NCI-H1417 treated with DMSO at 0.1 percent for 48 hours (cell line): ENCODE results near the gene PCDHA8.
"Not testable (repeated sequence)": the region's sequence is repeated elsewhere in the genome, so short reads cannot be mapped to it uniquely, and the experiment has no call there.

Source experiments
- DNase-seq: peaks from one replicate; lab custom pipeline; 2025; lab: John Stamatoyannopoulos, UW

PCDHA8 gene

GRCh38 chr5:140869555-140869886 is 28.5 kb downstream of the PCDHA8 start:
- no peak for DNase-seq

DNA sequence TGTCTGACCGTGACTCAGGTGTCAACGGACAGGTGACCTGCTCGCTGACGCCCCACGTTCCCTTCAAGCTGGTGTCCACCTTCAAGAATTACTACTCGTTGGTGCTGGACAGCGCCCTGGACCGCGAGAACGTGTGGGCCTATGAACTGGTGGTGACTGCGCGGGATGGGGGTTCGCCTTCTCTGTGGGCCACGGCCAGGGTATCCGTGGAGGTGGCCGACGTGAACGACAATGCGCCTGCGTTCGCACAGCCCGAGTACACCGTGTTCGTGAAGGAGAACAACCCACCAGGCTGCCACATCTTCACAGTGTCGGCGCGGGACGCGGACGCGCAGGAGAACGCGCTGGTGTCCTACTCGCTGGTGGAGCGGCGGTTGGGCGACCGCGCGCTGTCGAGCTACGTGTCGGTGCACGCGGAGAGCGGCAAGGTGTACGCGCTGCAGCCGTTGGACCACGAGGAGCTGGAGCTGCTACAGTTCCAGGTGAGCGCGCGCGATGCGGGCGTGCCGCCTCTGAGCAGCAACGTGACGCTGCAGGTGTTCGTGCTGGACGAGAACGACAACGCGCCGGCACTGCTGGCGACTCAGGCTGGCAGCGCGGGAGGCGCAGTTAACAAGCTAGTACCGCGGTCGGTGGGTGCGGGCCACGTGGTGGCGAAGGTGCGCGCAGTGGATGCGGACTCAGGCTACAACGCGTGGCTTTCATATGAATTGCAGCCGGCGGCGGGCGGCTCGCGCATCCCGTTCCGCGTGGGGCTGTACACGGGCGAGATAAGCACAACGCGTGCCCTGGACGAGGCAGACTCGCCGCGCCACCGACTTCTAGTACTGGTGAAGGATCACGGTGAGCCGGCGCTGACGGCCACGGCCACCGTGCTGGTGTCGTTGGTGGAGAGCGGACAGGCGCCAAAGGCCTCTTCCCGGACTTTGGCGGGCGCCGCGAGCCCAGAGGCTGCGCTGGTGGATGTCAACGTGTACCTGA is 29.5 kb downstream of the PCDHA8 start:
- DNase-seq = no peak

GRCh38 chr5:140875085-140876065 is 34.4 kb downstream of the PCDHA8 start, which contains the start of gene PCDHA12:
Gene PCDHA12, plus strand, starts transcription at chr5:140875308. Its CDS starts 165 bp downstream, at chr5:140875473.
- no peak for DNase-seq

GRCh38 chr5:140876541-140877261 is 35.7 kb downstream of the PCDHA8 start:
- DNase-seq = not testable (repeated sequence)

DNA sequence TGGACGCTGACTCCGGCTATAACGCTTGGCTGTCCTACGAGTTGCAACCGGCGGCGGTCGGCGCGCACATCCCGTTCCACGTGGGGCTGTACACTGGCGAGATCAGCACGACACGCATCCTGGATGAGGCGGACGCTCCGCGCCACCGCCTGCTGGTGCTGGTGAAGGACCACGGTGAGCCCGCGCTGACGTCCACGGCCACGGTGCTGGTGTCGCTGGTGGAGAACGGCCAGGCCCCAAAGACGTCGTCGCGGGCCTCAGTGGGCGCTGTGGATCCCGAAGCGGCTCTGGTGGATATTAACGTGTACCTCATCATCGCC is 36.2 kb downstream of the PCDHA8 start:
- DNase-seq = no peak

- no peak for DNase-seq
Measured at GRCh38 chr5:140881889-140882590, 41.1 kb downstream of the PCDHA8 start, which contains the start of gene PCDHA13. Gene PCDHA13, plus strand, starts transcription at chr5:140882124. Its CDS starts 145 bp downstream, at chr5:140882269.

- no peak for DNase-seq
Measured at GRCh38 chr5:140882591-140882899, 41.6 kb downstream of the PCDHA8 start.

- no peak for DNase-seq
Measured at GRCh38 chr5:140883373-140883772, 42.4 kb downstream of the PCDHA8 start.

DNA sequence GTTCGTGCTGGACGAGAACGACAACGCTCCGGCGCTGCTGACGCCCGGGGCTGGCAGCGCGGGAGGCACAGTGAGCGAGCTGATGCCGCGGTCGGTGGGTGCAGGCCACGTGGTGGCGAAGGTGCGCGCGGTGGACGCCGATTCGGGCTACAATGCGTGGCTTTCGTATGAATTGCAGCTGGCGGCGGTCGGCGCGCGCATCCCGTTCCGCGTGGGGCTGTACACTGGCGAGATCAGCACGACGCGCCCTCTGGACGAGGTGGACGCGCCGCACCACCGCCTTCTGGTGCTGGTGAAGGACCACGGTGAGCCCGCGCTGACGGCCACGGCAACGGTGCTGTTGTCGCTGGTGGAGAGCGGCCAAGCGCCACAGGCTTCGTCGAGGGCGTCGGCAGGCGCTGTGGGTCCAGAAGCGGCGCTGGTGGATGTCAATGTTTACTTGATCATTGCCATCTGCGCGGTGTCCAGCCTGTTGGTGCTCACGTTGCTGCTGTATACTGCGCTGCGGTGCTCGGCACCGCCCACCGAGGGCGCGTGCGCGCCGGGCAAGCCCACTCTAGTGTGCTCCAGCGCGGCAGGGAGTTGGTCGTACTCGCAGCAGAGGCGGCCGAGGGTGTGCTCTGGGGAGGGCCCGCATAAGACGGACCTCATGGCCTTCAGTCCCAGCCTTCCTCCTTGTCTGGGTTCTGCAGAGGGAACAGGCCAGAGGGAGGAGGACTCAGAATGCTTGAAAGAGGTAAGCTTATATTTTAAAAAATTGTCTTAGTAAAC is 43.1 kb downstream of the PCDHA8 start:
- DNase-seq = no peak
